Measurements from ENCODE around the gene FERMT1. TPM values are rescaled to one million over a fixed set of nuclear protein-coding genes. Genes with fewer than 3 reads are reported as not detected.

Gene FERMT1
- total and polyA plus RNA-seq, 11 donors = 0.06 to 2.4 (median 1.1) TPM; not detected in 1

- Histone ChIP-seq H3K36me3 (peaks cover 0 to 13% (median 7%) of the 10 kb centered on the region in 9 donors), H3K9me3 (no peaks in the 10 kb centered on the region), H3K27ac (no peak overlapping the region), H3K4me1 (no peaks in the 10 kb centered on the region), H3K27me3 (peaks cover 0 to 8% (median 0%) of the 10 kb centered on the region in 9 donors), H3K4me3 (no peak overlapping the region)
- WGBS, 4 donors = 45 to 68% (median 59%) methylated on average over 1 of the region's 1 CpG
- no peak for DNase-seq
- TF ChIP-seq POLR2A (IDR thresholded peaks at IDR 0.05) (no peak), CTCF (IDR thresholded peaks at IDR 0.05) (no peak)
- intact Hi-C loops (cut with DNase I) = no loop called here
- no peak for ATAC-seq
Observed at GRCh38 chr20:6046432-6046831, 76.4 kb downstream of the FERMT1 start.

GRCh38 chr20:6045566-6045965 lies 77.3 kb downstream of the FERMT1 start:
- no peak for DNase-seq
- intact Hi-C loops (cut with DNase I) = no loop called here

GRCh38 chr20:6044115-6044514 lies 78.7 kb downstream of the FERMT1 start:
- Histone ChIP-seq H3K27ac (no peak overlapping the region), H3K27me3 (no peaks in the 10 kb centered on the region), H3K9me3 (no peaks in the 10 kb centered on the region), H3K36me3 (peaks cover 0 to 33% (median 24%) of the 10 kb centered on the region in 9 donors), H3K4me1 (no peaks in the 10 kb centered on the region), H3K4me3 (no peak overlapping the region)
- DNase-seq (no peak), ATAC-seq (no peak)
- TF ChIP-seq CTCF (IDR thresholded peaks at IDR 0.05) (no peak), POLR2A (IDR thresholded peaks at IDR 0.05) (no peak)
- WGBS, 4 donors = 76 to 95% (median 82%) methylated on average over 2 of the region's 2 CpGs
- intact Hi-C loops (cut with DNase I) = no loop called here

More at GRCh38 chr20:6045566-6045965, 77.3 kb downstream of the FERMT1 start:
- ATAC-seq = no peak
- Histone ChIP-seq H3K36me3 (peaks cover 0 to 21% (median 16%) of the 10 kb centered on the region in 9 donors), H3K4me1 (no peaks in the 10 kb centered on the region), H3K4me3 (no peak overlapping the region), H3K9me3 (no peaks in the 10 kb centered on the region), H3K27me3 (peaks cover 0 to 3% (median 0%) of the 10 kb centered on the region in 9 donors), H3K27ac (no peak overlapping the region)
- TF ChIP-seq CTCF (IDR thresholded peaks at IDR 0.05) = no peak
- no peak for TF ChIP-seq POLR2A (IDR thresholded peaks at IDR 0.05)

- no peaks in the 10 kb centered on the region for H3K9me3 ChIP-seq
- peaks cover 0 to 54% (median 44%) of the 10 kb centered on the region in 9 donors for H3K36me3 ChIP-seq
- intact Hi-C loops (cut with DNase I) = no loop called here
- no peak for TF ChIP-seq CTCF (IDR thresholded peaks at IDR 0.05)
- no peak for TF ChIP-seq POLR2A (IDR thresholded peaks at IDR 0.05)
- ATAC-seq (peak in 1 of 4 donors; percentile 18), DNase-seq (no peak)
- no peak overlapping the region for H3K4me3 ChIP-seq
- H3K4me1 ChIP-seq = peaks cover 0 to 21% (median 1%) of the 10 kb centered on the region in 12 donors
- no peak overlapping the region for H3K27ac ChIP-seq
- no peaks in the 10 kb centered on the region for H3K27me3 ChIP-seq
- WGBS, 4 donors = 86 to 90% (median 88%) methylated on average over 25 to 26 of the region's 26 CpGs
Observed at GRCh38 chr20:6041808-6042265, 81.0 kb downstream of the FERMT1 start.
